Lung (tissue), 12 donors: ENCODE measurements around the gene PRKCE. TPM values are rescaled to one million over a fixed set of nuclear protein-coding genes. Genes with fewer than 3 reads are reported as not detected.

Experiments
- ATAC-seq: fragments of 200-7000 bp; cut with Tn5 transposase; one replicate; pipeline ENCODE4 v1.9.1; 2020; ENCODE audit warnings: moderate number of reproducible peaks; ENCODE audit not compliant: insufficient read depth, low FRiP score
- DNase-seq, 3 donors: peaks; one replicate each; pipeline ENCODE4 v3.0.0-alpha.2; 2013 to 2017
- H3K27ac ChIP-seq, 2 donors: one replicate each; pipeline ENCODE4 v1.5.1; 2013; ENCODE audit warnings: mild to moderate bottlenecking in 2 of 2, moderate library complexity in 2 of 2, control low read depth in 1 of 2, inconsistent platforms in 1 of 2, low read depth in 1 of 2, low read length in 1 of 2
- H3K27me3 ChIP-seq, 3 donors: one replicate each; pipeline ENCODE4 v1.5.1; 2013; ENCODE audit warnings: low read length in 2 of 3; ENCODE audit not compliant: control insufficient read depth in 3 of 3, insufficient read depth in 3 of 3
- H3K36me3 ChIP-seq, 4 donors: one replicate each; pipeline ENCODE4 v1.5.1; 2013; ENCODE audit warnings: low read length in 4 of 4, mild to moderate bottlenecking in 1 of 4, moderate library complexity in 1 of 4; ENCODE audit not compliant: control insufficient read depth in 4 of 4, insufficient read depth in 4 of 4
- H3K4me1 ChIP-seq, 5 donors: one replicate each; pipeline ENCODE4 v1.5.1; 2013; ENCODE audit warnings: low read length in 5 of 5, mild to moderate bottlenecking in 2 of 5, moderate library complexity in 1 of 5; ENCODE audit not compliant: control insufficient read depth in 5 of 5, insufficient read depth in 5 of 5
- H3K4me3 ChIP-seq: one replicate; pipeline ENCODE4 v1.5.1; 2013; ENCODE audit warnings: mild to moderate bottlenecking, control low read depth, moderate library complexity
- H3K9ac ChIP-seq, 2 donors: one replicate each; pipeline ENCODE4 v1.5.1; 2013; ENCODE audit warnings: low read length in 2 of 2, control low read depth in 1 of 2; ENCODE audit not compliant: insufficient read depth in 1 of 2
- H3K9me3 ChIP-seq, 4 donors: one replicate each; pipeline ENCODE4 v1.5.1; 2013; ENCODE audit warnings: low read length in 3 of 4, mild to moderate bottlenecking in 1 of 4, moderate library complexity in 1 of 4; ENCODE audit not compliant: control insufficient read depth in 4 of 4, insufficient read depth in 3 of 4
- WGBS, 2 donors: extraction: QIAGEN DNeasy Blood & Tissue Kit; methylation state at CpG; one replicate each; pipeline ENCODE4 v1.1.7; 2013; 5-methylcytosine and 5-hydroxymethylcytosine counted together
- polyA plus RNA-seq, 2 donors: library from polyadenylated mRNA; stranded (reverse); fragments of 200-250 nt; gene quantifications; one replicate each; pipeline ENCODE4 v1.2.1, GENCODE V29; 2013
- total RNA-seq, 2 donors: library from RNA; depleted of rRNA in 1 of 2; stranded (reverse); fragments of >200 nt in 1 of 2; gene quantifications; one replicate each; pipeline ENCODE4 v1.2.1, GENCODE V29; 2014 to 2021
- TF ChIP-seq, protein P1 (sequence below): IDR thresholded peaks from 2 replicates; pipeline ENCODE4 v1.5.1; 2012; ENCODE audit warnings: mild to moderate bottlenecking; ENCODE audit errors: control extremely low read depth, extremely low read depth
- donor health status: control.
- donor health status: control.
- donor health status: Bipolar disorder and iron deficiency.
- donor health status: healthy.
- donor health status: DM: yes; HTN: yes; CAD: no.

Gene PRKCE
- total and polyA plus RNA-seq, 4 donors, result 12.5 to 82.2 (median 32.1) TPM

DNA sequence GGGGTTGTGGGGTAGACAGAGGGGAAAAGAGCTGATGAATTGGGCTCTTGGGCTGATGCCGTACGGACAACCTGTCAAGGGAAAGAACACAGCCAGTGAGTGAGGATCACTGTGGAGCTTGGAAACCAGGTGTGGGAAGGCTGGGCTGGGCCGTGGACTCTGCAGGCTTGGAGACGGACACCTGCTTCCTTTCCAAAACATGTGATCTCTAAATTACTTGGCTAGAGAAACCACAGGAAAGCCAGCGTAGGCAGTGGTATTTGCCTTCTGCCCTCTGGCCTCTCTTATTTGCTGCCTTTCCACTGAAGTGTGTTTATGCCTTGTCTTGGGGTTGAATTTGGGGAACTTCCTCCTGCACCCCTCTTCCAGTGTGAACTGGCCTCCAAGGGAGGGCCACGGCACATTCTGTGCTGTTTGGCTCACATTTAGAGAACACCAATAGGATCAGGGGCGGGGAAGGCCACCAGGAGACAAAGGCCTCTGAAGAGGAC, 267.7 kb downstream of the PRKCE start:
- peak; percentile 13 for ATAC-seq
- 31 to 54% methylated on average over 7 of the region's 7 CpGs for WGBS, 2 donors
- Histone ChIP-seq H3K27ac (peak overlapping the region in 1 of 2 donors; percentile 59), H3K4me3 (no peak overlapping the region), H3K27me3 (no peaks in the 10 kb centered on the region), H3K36me3 (no peaks in the 10 kb centered on the region), H3K9me3 (no peaks in the 10 kb centered on the region), H3K4me1 (peaks cover 9 to 24% (median 20%) of the 10 kb centered on the region in 5 donors), H3K9ac (no peak overlapping the region)
- DNase-seq, result no peak
- TF ChIP-seq, protein P1, sequence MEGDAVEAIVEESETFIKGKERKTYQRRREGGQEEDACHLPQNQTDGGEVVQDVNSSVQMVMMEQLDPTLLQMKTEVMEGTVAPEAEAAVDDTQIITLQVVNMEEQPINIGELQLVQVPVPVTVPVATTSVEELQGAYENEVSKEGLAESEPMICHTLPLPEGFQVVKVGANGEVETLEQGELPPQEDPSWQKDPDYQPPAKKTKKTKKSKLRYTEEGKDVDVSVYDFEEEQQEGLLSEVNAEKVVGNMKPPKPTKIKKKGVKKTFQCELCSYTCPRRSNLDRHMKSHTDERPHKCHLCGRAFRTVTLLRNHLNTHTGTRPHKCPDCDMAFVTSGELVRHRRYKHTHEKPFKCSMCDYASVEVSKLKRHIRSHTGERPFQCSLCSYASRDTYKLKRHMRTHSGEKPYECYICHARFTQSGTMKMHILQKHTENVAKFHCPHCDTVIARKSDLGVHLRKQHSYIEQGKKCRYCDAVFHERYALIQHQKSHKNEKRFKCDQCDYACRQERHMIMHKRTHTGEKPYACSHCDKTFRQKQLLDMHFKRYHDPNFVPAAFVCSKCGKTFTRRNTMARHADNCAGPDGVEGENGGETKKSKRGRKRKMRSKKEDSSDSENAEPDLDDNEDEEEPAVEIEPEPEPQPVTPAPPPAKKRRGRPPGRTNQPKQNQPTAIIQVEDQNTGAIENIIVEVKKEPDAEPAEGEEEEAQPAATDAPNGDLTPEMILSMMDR, result no peak

- Histone ChIP-seq H3K27ac (peak overlapping the region in 1 of 2 donors; percentile 59), H3K9me3 (no peaks in the 10 kb centered on the region), H3K36me3 (no peaks in the 10 kb centered on the region), H3K4me1 (peaks cover 10 to 29% (median 23%) of the 10 kb centered on the region in 5 donors), H3K4me3 (no peak overlapping the region), H3K27me3 (no peaks in the 10 kb centered on the region), H3K9ac (no peak overlapping the region)
- DNase-seq (no peak), ATAC-seq (no peak)
- TF ChIP-seq, protein P1, result no peak
- WGBS, 2 donors, result 65 to 73% methylated on average over 3 of the region's 3 CpGs
Observed at GRCh38 chr2:45919711-45920111, 268.2 kb downstream of the PRKCE start.

GRCh38 chr2:45921921-45922320, 270.4 kb downstream of the PRKCE start:
- no peak for DNase-seq

More at GRCh38 chr2:45921921-45922320, 270.4 kb downstream of the PRKCE start:
- no peak for ATAC-seq
- Histone ChIP-seq H3K27ac (peak overlapping the region in 1 of 2 donors; percentile 45), H3K9ac (no peak overlapping the region), H3K27me3 (no peaks in the 10 kb centered on the region), H3K4me1 (peaks cover 10 to 46% (median 29%) of the 10 kb centered on the region in 5 donors), H3K9me3 (no peaks in the 10 kb centered on the region), H3K36me3 (no peaks in the 10 kb centered on the region), H3K4me3 (no peak overlapping the region)
- TF ChIP-seq, protein P1, result no peak
